Neural progenitor cell (in vitro differentiated cells): ENCODE data around the gene FAM111A. TPM values are rescaled to one million over a fixed set of nuclear protein-coding genes. Genes with fewer than 3 reads are reported as not detected.

Experiments used
- DNase-seq: peaks from one replicate; pipeline ENCODE4 v3.0.0-alpha.2; 2016; ENCODE audit warnings: low spot score
- H2AFZ ChIP-seq: fragments of 200-600 bp; sonication (generic); replicated peaks from 2 replicates; pipeline ENCODE4 v1.6.1; 2016; ENCODE audit warnings: antibody characterized with exemption
- H3F3A ChIP-seq: fragments of 200-600 bp; sonication (generic); 2 replicates; pipeline ENCODE4 v1.6.1; 2016; ENCODE audit warnings: antibody characterized with exemption, low read depth
- H3K27ac ChIP-seq: fragments of 200-600 bp; sonication (generic); 2 replicates; pipeline ENCODE4 v1.5.1; 2016; ENCODE audit warnings: mild to moderate bottlenecking
- H3K27me3 ChIP-seq: fragments of 200-600 bp; sonication (generic); 2 replicates; pipeline ENCODE4 v1.6.1; 2016; ENCODE audit warnings: mild to moderate bottlenecking, moderate library complexity
- H3K36me3 ChIP-seq: fragments of 200-600 bp; sonication (generic); 2 replicates; pipeline ENCODE4 v1.5.1; 2016
- H3K4me1 ChIP-seq: fragments of 200-600 bp; sonication (generic); 2 replicates; pipeline ENCODE4 v1.6.1; 2016; ENCODE audit warnings: mixed run types
- H3K4me2 ChIP-seq: fragments of 200-600 bp; sonication (generic); 2 replicates; pipeline ENCODE4 v1.6.1; 2016
- H3K4me3 ChIP-seq: fragments of 200-600 bp; sonication (generic); 2 replicates; pipeline ENCODE4 v1.5.1; 2016
- H3K79me2 ChIP-seq: fragments of 200-600 bp; sonication (generic); 2 replicates; pipeline ENCODE4 v1.6.1; 2016; ENCODE audit warnings: low read depth
- H3K9ac ChIP-seq: fragments of 200-600 bp; sonication (generic); 2 replicates; pipeline ENCODE4 v1.6.1; 2016
- H3K9me3 ChIP-seq: fragments of 200-600 bp; sonication (generic); 2 replicates; pipeline ENCODE4 v1.5.1; 2016; ENCODE audit warnings: low read depth
- H4K20me1 ChIP-seq: fragments of 200-600 bp; sonication (generic); 2 replicates; pipeline ENCODE4 v1.6.1; 2016; ENCODE audit warnings: low read depth
- H3K27ac Mint-ChIP-seq: 3 replicates; pipeline ENCODE4 v1.8.0; 2021; ENCODE audit warnings: mixed read lengths
- H3K27me3 Mint-ChIP-seq: 2 replicates; pipeline ENCODE4 v1.8.0; 2022; ENCODE audit warnings: low read depth, mild to moderate bottlenecking, inconsistent platforms, moderate library complexity, mixed read lengths; ENCODE audit not compliant: insufficient read depth
- H3K36me3 Mint-ChIP-seq: 3 replicates; pipeline ENCODE4 v1.8.0; 2021; ENCODE audit warnings: mixed read lengths
- H3K4me1 Mint-ChIP-seq: 3 replicates; pipeline ENCODE4 v1.8.0; 2021; ENCODE audit warnings: mixed read lengths
- H3K4me3 Mint-ChIP-seq: 3 replicates; pipeline ENCODE4 v1.8.0; 2021; ENCODE audit warnings: mild to moderate bottlenecking, moderate library complexity, mixed read lengths
- H3K9me3 Mint-ChIP-seq: 3 replicates; pipeline ENCODE4 v1.8.0; 2020; ENCODE audit warnings: mixed read lengths
- CTCF ChIP-seq: fragments of 200-600 bp; sonication (generic); IDR thresholded peaks from 2 replicates; pipeline ENCODE4 v1.5.1; 2017; ENCODE audit warnings: antibody characterized with exemption, mild to moderate bottlenecking
- EZH2 ChIP-seq: fragments of 200-600 bp; sonication (generic); IDR thresholded peaks from 2 replicates; pipeline ENCODE4 v1.6.1; 2017; ENCODE audit warnings: antibody characterized with exemption, mild to moderate bottlenecking, moderate library complexity
- EZH2phosphoT487 ChIP-seq: fragments of 200-600 bp; sonication (generic); IDR thresholded peaks from 2 replicates; pipeline ENCODE4 v1.6.1; 2017; ENCODE audit warnings: antibody characterized with exemption
- total RNA-seq: library from RNA; depleted of rRNA; stranded (reverse); fragments of >200 nt; gene quantifications from 2 replicates; pipeline ENCODE4 v1.2.3, GENCODE V29; 2015; ENCODE audit warnings: low replicate concordance

FAM111A gene
- total RNA-seq, 1 donor from 2014 or later: 32.7 TPM

- no peaks in the 10 kb centered on the region for H3F3A ChIP-seq
- H3K27ac ChIP-seq: no peak overlapping the region
- TF ChIP-seq EZH2: no peak
- TF ChIP-seq EZH2phosphoT487: no peak
- no peak for TF ChIP-seq CTCF
- H3K9ac ChIP-seq: no peak overlapping the region
- no peaks in the 10 kb centered on the region for H3K4me1 ChIP-seq
- H3K4me2 ChIP-seq: no peak overlapping the region
- no peak overlapping the region for H3K4me3 ChIP-seq
- Mint-ChIP-seq H3K36me3 (peaks cover 10% of the 10 kb centered on the region), H3K9me3 (no peaks in the 10 kb centered on the region), H3K4me1 (no peaks in the 10 kb centered on the region), H3K27ac (no peak overlapping the region), H3K27me3 (no peaks in the 10 kb centered on the region), H3K4me3 (no peak overlapping the region)
- no peak for DNase-seq
- H4K20me1 ChIP-seq: no peaks in the 10 kb centered on the region
- H2AFZ ChIP-seq: no peak overlapping the region
- H3K9me3 ChIP-seq: no peaks in the 10 kb centered on the region
- H3K27me3 ChIP-seq: no peaks in the 10 kb centered on the region
- H3K79me2 ChIP-seq: no peaks in the 10 kb centered on the region
- H3K36me3 ChIP-seq: peaks cover 6% of the 10 kb centered on the region
These were observed 9.8 kb downstream of the FAM111A start for GRCh38 chr11:59152312-59152951.

DNA sequence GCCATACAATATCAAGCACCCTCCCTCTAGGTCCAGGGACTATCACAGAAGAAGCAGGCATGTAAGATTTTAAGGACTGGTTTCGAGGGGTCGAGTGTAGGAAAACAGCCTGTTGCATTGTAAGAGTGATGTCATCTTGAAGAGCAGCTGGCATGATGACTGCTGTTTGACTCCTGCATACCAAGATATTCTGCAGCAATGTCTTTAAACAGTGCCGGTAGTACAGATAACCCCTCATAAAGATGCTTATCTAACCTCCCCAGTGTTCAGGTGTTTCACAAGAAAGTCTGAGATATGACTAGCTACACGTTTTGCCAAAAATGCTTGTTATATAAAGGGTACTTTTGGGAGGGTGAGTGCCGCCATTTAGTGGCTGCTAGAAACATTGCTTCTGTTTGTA, 12.0 kb downstream of the FAM111A start:
- no peaks in the 10 kb centered on the region for H3K9me3 ChIP-seq
- Mint-ChIP-seq H3K9me3 (no peaks in the 10 kb centered on the region), H3K36me3 (peaks cover 5% of the 10 kb centered on the region), H3K27me3 (no peaks in the 10 kb centered on the region), H3K4me3 (no peak overlapping the region), H3K27ac (no peak overlapping the region), H3K4me1 (peaks cover 4% of the 10 kb centered on the region)
- H2AFZ ChIP-seq: no peak overlapping the region
- no peaks in the 10 kb centered on the region for H3K4me1 ChIP-seq
- no peak for TF ChIP-seq CTCF
- no peak for TF ChIP-seq EZH2
- TF ChIP-seq EZH2phosphoT487: no peak
- H3K27me3 ChIP-seq: no peaks in the 10 kb centered on the region
- H3K9ac ChIP-seq: no peak overlapping the region
- DNase-seq: no peak
- no peak overlapping the region for H3K4me2 ChIP-seq
- no peaks in the 10 kb centered on the region for H3F3A ChIP-seq
- no peak overlapping the region for H3K27ac ChIP-seq
- H3K36me3 ChIP-seq: peaks cover 6% of the 10 kb centered on the region
- no peak overlapping the region for H3K4me3 ChIP-seq
- H4K20me1 ChIP-seq: no peaks in the 10 kb centered on the region
- H3K79me2 ChIP-seq: no peaks in the 10 kb centered on the region

DNA sequence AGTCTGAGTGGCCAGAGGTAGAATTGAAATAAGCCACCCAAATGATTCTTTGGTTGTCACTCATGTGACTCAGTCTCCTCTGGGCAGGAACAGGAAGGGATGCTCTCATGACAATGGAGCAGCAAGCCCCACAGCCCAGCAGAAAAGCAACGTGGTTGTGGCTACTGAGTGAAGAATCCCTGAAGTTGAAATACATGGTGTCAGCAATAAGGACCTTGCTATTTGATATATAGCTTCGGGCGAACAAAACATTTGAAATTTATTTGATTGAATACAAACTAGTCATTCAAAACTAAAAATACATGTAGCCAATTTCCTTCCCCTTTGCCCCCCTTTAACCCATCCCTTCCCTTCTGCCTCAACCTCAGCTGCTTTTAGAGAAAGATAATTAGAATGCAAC, 14.8 kb downstream of the FAM111A start:
- Histone ChIP-seq H4K20me1 (no peaks in the 10 kb centered on the region), H3K4me1 (no peaks in the 10 kb centered on the region), H3K9me3 (no peaks in the 10 kb centered on the region), H2AFZ (no peak overlapping the region), H3K36me3 (no peaks in the 10 kb centered on the region), H3K79me2 (no peaks in the 10 kb centered on the region), H3F3A (no peaks in the 10 kb centered on the region), H3K27me3 (no peaks in the 10 kb centered on the region), H3K27ac (no peak overlapping the region), H3K9ac (no peak overlapping the region), H3K4me2 (no peak overlapping the region), H3K4me3 (no peak overlapping the region)
- no peak overlapping the region for H3K4me3 Mint-ChIP-seq
- no peaks in the 10 kb centered on the region for H3K9me3 Mint-ChIP-seq
- DNase-seq: no peak
- no peak overlapping the region for H3K27ac Mint-ChIP-seq
- H3K36me3 Mint-ChIP-seq: peaks cover 2% of the 10 kb centered on the region
- peaks cover 4% of the 10 kb centered on the region for H3K4me1 Mint-ChIP-seq
- no peak for TF ChIP-seq CTCF
- no peak for TF ChIP-seq EZH2
- no peak for TF ChIP-seq EZH2phosphoT487
- no peaks in the 10 kb centered on the region for H3K27me3 Mint-ChIP-seq
